Panc1 (cell line): ENCODE measurements around the gene FUT8. TPM values are rescaled to one million over a fixed set of nuclear protein-coding genes. Genes with fewer than 3 reads are reported as not detected.

Source experiments
- ATAC-seq: fragments of 200-7000 bp; cut with Tn5 transposase; 2 replicates; pipeline ENCODE4 v1.9.1; 2020; ENCODE audit warnings: mild to moderate bottlenecking, moderate library complexity
- BruUV-seq: library from RNA; stranded (reverse); fragments of 400-500 nt; replicated peaks from 2 replicates; lab custom pipeline; 2021; lab: Mats Ljungman, UMichigan
- CTCF ChIA-PET: fragments of 300-600 bp; sonication (Branson Sonifier 250); formaldehyde crosslinking; loops from one replicate; lab custom pipeline; 2022; ENCODE audit warnings: antibody characterized with exemption; lab: Charles Lee
- POLR2A ChIA-PET: fragments of 300-600 bp; sonication (Branson Sonifier 250); formaldehyde crosslinking; loops from one replicate; lab custom pipeline; 2022; ENCODE audit warnings: antibody characterized with exemption; lab: Charles Lee
- DNase-seq: peaks from one replicate; pipeline ENCODE4 v3.0.0-alpha.2; 2010; ENCODE audit warnings: low read depth, low spot score
- H3K27ac ChIP-seq: 2 replicates; pipeline ENCODE4 v1.5.1; 2011; ENCODE audit warnings: mild to moderate bottlenecking, low read length, inconsistent platforms
- H3K27me3 ChIP-seq: fragments of 200-500 bp; sonication (Bioruptor generic); 2 replicates; pipeline ENCODE4 v1.6.0; 2014; ENCODE audit warnings: low read length, inconsistent platforms; ENCODE audit not compliant: control insufficient read depth, insufficient read depth
- H3K36me3 ChIP-seq: fragments of 200-500 bp; sonication (Bioruptor generic); 2 replicates; pipeline ENCODE4 v1.5.1; 2014; ENCODE audit warnings: inconsistent platforms, mild to moderate bottlenecking, low read length, moderate library complexity; ENCODE audit not compliant: control insufficient read depth, insufficient read depth
- H3K4me1 ChIP-seq: 2 replicates; pipeline ENCODE4 v1.5.1; 2011; ENCODE audit warnings: inconsistent platforms, mild to moderate bottlenecking, low read length, moderate library complexity; ENCODE audit not compliant: control insufficient read depth, insufficient read depth
- H3K4me3 ChIP-seq, 2 experiments: 2 replicates each; pipeline ENCODE4 v1.5.1; 2011 to 2012; ENCODE audit warnings: low read depth in 2 of 2, low read length in 2 of 2, mild to moderate bottlenecking in 2 of 2, inconsistent platforms in 1 of 2, moderate library complexity in 1 of 2
- H3K9me3 ChIP-seq: fragments of 200-500 bp; sonication (Bioruptor generic); 2 replicates; pipeline ENCODE4 v1.5.1; 2014; ENCODE audit warnings: low read depth, mild to moderate bottlenecking, inconsistent platforms, low read length, moderate library complexity; ENCODE audit not compliant: control insufficient read depth, insufficient read depth
- CTCF ChIP-seq: fragments of 450-650 bp; IDR thresholded peaks from 2 replicates; pipeline ENCODE4 v1.5.1; 2017; ENCODE audit warnings: mild to moderate bottlenecking
- POLR2AphosphoS5 ChIP-seq: IDR thresholded peaks from 2 replicates; pipeline ENCODE4 v1.6.1; 2012; ENCODE audit warnings: mild to moderate bottlenecking, low read depth, low read length, moderate library complexity
- REST ChIP-seq, 2 experiments: IDR thresholded peaks; 2 replicates each; pipeline ENCODE4 v1.6.1; 2011 to 2012; ENCODE audit warnings: low read depth in 2 of 2, control low read depth in 1 of 2, low read length in 1 of 2, mild to moderate bottlenecking in 1 of 2, moderate library complexity in 1 of 2; ENCODE audit not compliant: insufficient read depth in 1 of 2
- SIN3A ChIP-seq: IDR thresholded peaks from 2 replicates; pipeline ENCODE4 v1.6.1; 2012; ENCODE audit warnings: low read depth, mild to moderate bottlenecking, low read length, moderate library complexity, borderline replicate concordance; ENCODE audit not compliant: insufficient read depth
- TCF7L2 ChIP-seq: IDR thresholded peaks from 2 replicates; pipeline ENCODE4 v1.6.1; 2011; ENCODE audit warnings: mild to moderate bottlenecking, low read depth, low read length, inconsistent platforms
- in situ Hi-C: cut with HindIII; loops from 2 replicates; pipeline ENCODE4 v1.10.0; 2016; ENCODE audit warnings: low sequenced_read_pairs, low pct_unique_long_range_greater_than_20kb
- intact Hi-C: fragments of 100-400 bp; cut with micrococcal nuclease; formaldehyde crosslinking; loops from one replicate; pipeline ENCODE4 v1.10.0; 2022; ENCODE audit not compliant: unreplicated experiment
- total RNA-seq: library from RNA; stranded (reverse); gene quantifications from one replicate; pipeline ENCODE4 v1.2.1, GENCODE V29; 2021; ENCODE audit not compliant: unreplicated experiment

Gene FUT8
- total RNA-seq, 1 experiment from 2014 or later = 31.4 TPM

GRCh38 chr14:65470404-65470880 is 57.9 kb downstream of the FUT8 start:
- Histone ChIP-seq H3K4me1 (no peaks in the 10 kb centered on the region), H3K9me3 (no peaks in the 10 kb centered on the region), H3K36me3 (no peaks in the 10 kb centered on the region), H3K27me3 (no peaks in the 10 kb centered on the region), H3K27ac (no peak overlapping the region), H3K4me3 (no peak overlapping the region)
- ChIA-PET CTCF (no interaction called here), POLR2A (no interaction called here)
- BruUV-seq = no TSS peak
- DNase-seq = no peak
- TF ChIP-seq CTCF (no peak), POLR2AphosphoS5 (no peak), SIN3A (no peak), TCF7L2 (no peak), REST (IDR thresholded peaks at IDR 0.05; ENCODE audit: insufficient read depth in 1 of 2, low read depth in 2 of 2, low read length in 1 of 2) (no peak)
- in situ Hi-C loops (no loop called here), intact Hi-C loops (no loop called here)
- peak; percentile 45; the same call in 1 of the 2 replicates for ATAC-seq

GRCh38 chr14:65471038-65471878 is 58.7 kb downstream of the FUT8 start:
- ChIA-PET POLR2A (interaction anchor here (0.6 kb wide), 1 partner anchor 1906 kb away, joined by 3 read pairs; no protein-coding TSS in a partner anchor), CTCF (no interaction called here)
- no peak for DNase-seq
- Histone ChIP-seq H3K36me3 (no peaks in the 10 kb centered on the region), H3K27ac (no peak overlapping the region), H3K4me1 (no peaks in the 10 kb centered on the region), H3K9me3 (no peaks in the 10 kb centered on the region), H3K4me3 (no peak overlapping the region), H3K27me3 (no peaks in the 10 kb centered on the region)
- in situ Hi-C loops (no loop called here), intact Hi-C loops (no loop called here)
- TF ChIP-seq REST (IDR thresholded peaks at IDR 0.05; ENCODE audit: insufficient read depth in 1 of 2, low read depth in 2 of 2, low read length in 1 of 2) (no peak), POLR2AphosphoS5 (no peak), SIN3A (no peak), CTCF (no peak), TCF7L2 (no peak)
- no TSS peak for BruUV-seq
- no peak for ATAC-seq
